BJ (cell line): ENCODE results near the gene LRMDA. TPM values are rescaled to one million over a fixed set of nuclear protein-coding genes. Genes with fewer than 3 reads are reported as not detected.

Experiments
- CTCF ChIA-PET: fragments of 350-600 bp; formaldehyde crosslinking; extraction: SDS; loops from one replicate; lab custom pipeline; 2021; ENCODE audit warnings: antibody characterized with exemption, inconsistent platforms; lab: Yijun Ruan, JAX
- POLR2A ChIA-PET: fragments of 300-600 bp; sonication (Branson Sonifier 250); formaldehyde crosslinking; extraction: SDS; loops from one replicate; lab custom pipeline; 2021; ENCODE audit warnings: antibody characterized with exemption; lab: Charles Lee
- DNase-seq: peaks from one replicate; pipeline ENCODE4 v3.0.0-alpha.2; 2011; ENCODE audit warnings: low read depth
- H3K27me3 ChIP-seq: 2 replicates; pipeline ENCODE4 v1.6.0; 2011; ENCODE audit warnings: low read length; ENCODE audit not compliant: control insufficient read depth, insufficient read depth
- H3K36me3 ChIP-seq: 2 replicates; pipeline ENCODE4 v1.5.1; 2011; ENCODE audit warnings: low read length; ENCODE audit not compliant: control insufficient read depth, insufficient read depth
- H3K4me3 ChIP-seq: 2 replicates; pipeline ENCODE4 v1.5.1; 2011; ENCODE audit warnings: low read depth, mild to moderate bottlenecking, control low read depth, low read length
- polyA plus RNA-seq: library from polyadenylated mRNA; depleted of rRNA; stranded (reverse); fragments of >200 nt; gene quantifications from 2 replicates; pipeline ENCODE4 v1.2.3, GENCODE V29; 2011
- TF ChIP-seq, protein P1 (sequence below): IDR thresholded peaks from 2 replicates; pipeline ENCODE4 v1.5.1; 2011; ENCODE audit warnings: low read depth, mild to moderate bottlenecking, control low read depth, inconsistent platforms, low read length, moderate library complexity; ENCODE audit not compliant: insufficient read depth

Gene LRMDA
- polyA plus RNA-seq, 1 experiment, result not detected

DNA sequence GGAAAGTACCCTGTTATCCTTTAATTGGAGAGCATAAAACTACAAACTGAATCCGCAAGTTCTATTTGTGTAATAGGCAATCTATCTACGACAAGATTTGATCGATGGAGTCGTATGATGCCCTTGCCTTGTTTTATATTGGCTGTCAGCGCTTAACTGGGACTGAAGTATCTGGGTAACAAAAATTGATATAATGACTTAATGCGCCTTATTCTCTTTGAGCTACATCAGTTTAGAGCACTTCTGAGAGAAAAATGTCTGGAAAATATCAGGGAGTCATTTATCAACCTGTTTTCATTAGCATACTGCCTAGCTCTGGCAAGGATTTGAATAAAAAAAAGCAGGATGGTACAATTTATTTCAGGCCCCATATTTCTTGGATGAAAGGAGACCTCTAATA lies 262.1 kb downstream of the LRMDA start:
- Histone ChIP-seq H3K36me3 (no peaks in the 10 kb centered on the region), H3K27me3 (no peaks in the 10 kb centered on the region), H3K4me3 (no peak overlapping the region)
- TF ChIP-seq, protein P1, sequence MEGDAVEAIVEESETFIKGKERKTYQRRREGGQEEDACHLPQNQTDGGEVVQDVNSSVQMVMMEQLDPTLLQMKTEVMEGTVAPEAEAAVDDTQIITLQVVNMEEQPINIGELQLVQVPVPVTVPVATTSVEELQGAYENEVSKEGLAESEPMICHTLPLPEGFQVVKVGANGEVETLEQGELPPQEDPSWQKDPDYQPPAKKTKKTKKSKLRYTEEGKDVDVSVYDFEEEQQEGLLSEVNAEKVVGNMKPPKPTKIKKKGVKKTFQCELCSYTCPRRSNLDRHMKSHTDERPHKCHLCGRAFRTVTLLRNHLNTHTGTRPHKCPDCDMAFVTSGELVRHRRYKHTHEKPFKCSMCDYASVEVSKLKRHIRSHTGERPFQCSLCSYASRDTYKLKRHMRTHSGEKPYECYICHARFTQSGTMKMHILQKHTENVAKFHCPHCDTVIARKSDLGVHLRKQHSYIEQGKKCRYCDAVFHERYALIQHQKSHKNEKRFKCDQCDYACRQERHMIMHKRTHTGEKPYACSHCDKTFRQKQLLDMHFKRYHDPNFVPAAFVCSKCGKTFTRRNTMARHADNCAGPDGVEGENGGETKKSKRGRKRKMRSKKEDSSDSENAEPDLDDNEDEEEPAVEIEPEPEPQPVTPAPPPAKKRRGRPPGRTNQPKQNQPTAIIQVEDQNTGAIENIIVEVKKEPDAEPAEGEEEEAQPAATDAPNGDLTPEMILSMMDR, result no peak
- ChIA-PET CTCF (no interaction called here), POLR2A (no interaction called here)
- no peak for DNase-seq

DNA sequence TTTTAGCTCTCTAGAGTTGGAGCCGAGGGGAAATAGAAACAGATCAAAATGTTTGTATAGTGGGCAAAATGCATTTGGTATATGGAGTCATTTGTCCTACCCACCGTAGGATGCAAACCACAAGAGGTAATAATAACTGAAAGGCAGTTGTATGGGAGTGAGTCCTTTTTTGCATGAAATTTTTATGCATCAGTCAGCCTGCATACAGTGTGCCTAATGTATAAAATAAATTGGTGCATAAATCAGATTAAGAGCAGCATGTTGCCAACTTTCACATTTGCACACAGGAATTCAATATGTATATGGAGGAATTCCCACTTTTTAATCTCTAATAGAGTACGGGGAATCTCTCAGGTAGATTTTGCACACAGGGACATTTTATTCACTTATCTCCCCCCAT lies 262.8 kb downstream of the LRMDA start:
- ChIA-PET CTCF (no interaction called here), POLR2A (no interaction called here)
- H3K36me3 ChIP-seq, result no peaks in the 10 kb centered on the region
- TF ChIP-seq, protein P1, result no peak
- no peak overlapping the region for H3K4me3 ChIP-seq
- no peak for DNase-seq
- H3K27me3 ChIP-seq, result no peaks in the 10 kb centered on the region

DNA sequence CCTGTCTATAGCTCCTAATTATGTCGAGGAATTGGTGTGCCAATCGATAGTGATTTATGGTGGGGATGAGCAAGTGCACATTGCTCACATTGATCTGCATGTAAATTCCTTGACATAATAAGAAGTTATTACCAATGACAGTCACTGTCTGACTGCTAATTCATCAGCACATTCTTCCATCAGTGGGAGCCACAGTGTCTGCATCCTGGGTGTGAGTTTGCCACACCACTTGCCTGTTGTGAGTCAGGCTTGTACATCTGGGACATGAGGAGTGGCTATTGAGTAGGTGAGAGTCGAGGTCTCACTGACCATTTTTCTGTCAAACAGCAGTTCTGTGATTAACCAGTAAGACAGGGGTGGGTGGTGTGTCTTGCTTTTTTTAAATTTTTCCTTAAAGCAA lies 263.4 kb downstream of the LRMDA start:
- TF ChIP-seq, protein P1, result no peak
- ChIA-PET POLR2A (no interaction called here), CTCF (no interaction called here)
- DNase-seq, result no peak
- Histone ChIP-seq H3K4me3 (no peak overlapping the region), H3K36me3 (no peaks in the 10 kb centered on the region), H3K27me3 (no peaks in the 10 kb centered on the region)

DNA sequence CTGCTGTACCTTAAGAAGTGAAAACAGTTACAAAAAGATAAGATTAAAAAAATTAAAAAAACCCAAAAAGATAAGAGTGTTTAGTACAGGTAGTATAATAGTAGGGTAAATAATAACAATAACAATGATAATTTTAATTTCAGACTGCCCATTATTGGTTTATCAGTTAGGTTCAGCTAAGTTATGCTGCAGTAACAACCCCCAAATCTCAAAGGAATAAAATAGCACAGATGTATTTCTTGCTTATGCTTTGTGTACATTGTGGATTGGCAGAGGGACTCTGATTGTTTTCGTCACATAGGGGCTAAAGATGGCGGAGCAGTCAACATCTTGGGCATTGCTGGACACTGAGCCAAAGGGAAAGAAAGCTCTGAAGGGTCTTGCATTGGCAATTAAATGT lies 264.6 kb downstream of the LRMDA start:
- ChIA-PET POLR2A (no interaction called here), CTCF (no interaction called here)
- H3K4me3 ChIP-seq, result no peak overlapping the region
- H3K36me3 ChIP-seq, result no peaks in the 10 kb centered on the region
- TF ChIP-seq, protein P1, result no peak
- DNase-seq, result no peak
- no peaks in the 10 kb centered on the region for H3K27me3 ChIP-seq

GRCh38 chr10:75696536-75696935 lies 265.1 kb downstream of the LRMDA start:
- ChIA-PET CTCF (interaction anchor here (0.6 kb wide), 1 partner anchor 144 kb away, joined by 3 read pairs; no protein-coding TSS in a partner anchor), POLR2A (no interaction called here)
- TF ChIP-seq, protein P1, result no peak
- Histone ChIP-seq H3K27me3 (no peaks in the 10 kb centered on the region), H3K4me3 (no peak overlapping the region), H3K36me3 (no peaks in the 10 kb centered on the region)
- no peak for DNase-seq
